IPS-18c (cell line): ENCODE measurements around the gene PANK1.
"Not testable (repeated sequence)": the region's sequence is repeated elsewhere in the genome, so short reads cannot be mapped to it uniquely, and the experiment has no call there.

Source experiments
- H3K4me3 ChIP-seq: 2 replicates; pipeline ENCODE4 v1.7.0; 2013; ENCODE audit warnings: low read depth, mild to moderate bottlenecking, low read length, moderate library complexity; ENCODE audit not compliant: insufficient read depth
- H3K9me3 ChIP-seq: one replicate; pipeline ENCODE4 v1.6.1; 2013; ENCODE audit warnings: mild to moderate bottlenecking, low read length, moderate library complexity; ENCODE audit not compliant: control insufficient read depth, insufficient read depth

The PANK1 gene

GRCh38 chr10:89566095-89566950, 78.7 kb downstream of the PANK1 start:
- Histone ChIP-seq H3K4me3 (no peak overlapping the region), H3K9me3 (no peaks in the 10 kb centered on the region)

GRCh38 chr10:89565180-89565579, 79.9 kb downstream of the PANK1 start:
- Histone ChIP-seq H3K4me3 (no peak overlapping the region), H3K9me3 (no peaks in the 10 kb centered on the region)

GRCh38 chr10:89563861-89564478, 81.1 kb downstream of the PANK1 start:
- Histone ChIP-seq H3K9me3 (no peaks in the 10 kb centered on the region), H3K4me3 (no peak overlapping the region)

- Histone ChIP-seq H3K9me3 (no peaks in the 10 kb centered on the region), H3K4me3 (no peak overlapping the region)
Observed at GRCh38 chr10:89563311-89563710, 81.7 kb downstream of the PANK1 start.

- Histone ChIP-seq H3K4me3 (no peak overlapping the region), H3K9me3 (no peaks in the 10 kb centered on the region)
Observed at GRCh38 chr10:89556600-89556999, 88.4 kb downstream of the PANK1 start.

- Histone ChIP-seq H3K9me3 (peaks cover 2% of the 10 kb centered on the region), H3K4me3 (no peak overlapping the region)
Observed at GRCh38 chr10:89555688-89556445, 89.2 kb downstream of the PANK1 start.

GRCh38 chr10:89554433-89554832, 90.6 kb downstream of the PANK1 start:
- Histone ChIP-seq H3K9me3 (peaks cover 2% of the 10 kb centered on the region), H3K4me3 (no peak overlapping the region)

- H3K9me3 ChIP-seq, result peaks cover 2% of the 10 kb centered on the region
Observed at GRCh38 chr10:89553064-89553734, 91.8 kb downstream of the PANK1 start.

GRCh38 chr10:89552213-89552612, 92.8 kb downstream of the PANK1 start:
- no peak overlapping the region for H3K4me3 ChIP-seq

More at GRCh38 chr10:89553064-89553734, 91.8 kb downstream of the PANK1 start:
- H3K4me3 ChIP-seq, result no peak overlapping the region

GRCh38 chr10:89550509-89550908, 94.5 kb downstream of the PANK1 start:
- Histone ChIP-seq H3K4me3 (no peak overlapping the region), H3K9me3 (peaks cover 2% of the 10 kb centered on the region)

More at GRCh38 chr10:89552213-89552612, 92.8 kb downstream of the PANK1 start:
- H3K9me3 ChIP-seq, result peaks cover 2% of the 10 kb centered on the region

GRCh38 chr10:89549510-89549909, 95.5 kb downstream of the PANK1 start:
- Histone ChIP-seq H3K4me3 (no peak overlapping the region), H3K9me3 (peaks cover 2% of the 10 kb centered on the region)

GRCh38 chr10:89548673-89549072, 96.4 kb downstream of the PANK1 start:
- Histone ChIP-seq H3K9me3 (peaks cover 2% of the 10 kb centered on the region), H3K4me3 (no peak overlapping the region)

GRCh38 chr10:89547853-89548513, 97.1 kb downstream of the PANK1 start:
- Histone ChIP-seq H3K9me3 (peaks cover 2% of the 10 kb centered on the region), H3K4me3 (no peak overlapping the region)

- not testable (repeated sequence) for H3K4me3 ChIP-seq, H3K9me3 ChIP-seq
Observed at GRCh38 chr10:89546651-89547050, 98.4 kb downstream of the PANK1 start.

GRCh38 chr10:89543841-89544240, 101.2 kb downstream of the PANK1 start:
- Histone ChIP-seq H3K4me3 (no peak overlapping the region), H3K9me3 (no peaks in the 10 kb centered on the region)

GRCh38 chr10:89540420-89540949, 104.6 kb downstream of the PANK1 start:
- Histone ChIP-seq H3K9me3 (no peaks in the 10 kb centered on the region), H3K4me3 (no peak overlapping the region)

GRCh38 chr10:89537364-89537763, 107.7 kb downstream of the PANK1 start:
- Histone ChIP-seq H3K9me3 (no peaks in the 10 kb centered on the region), H3K4me3 (no peak overlapping the region)
